HEK293T (cell line): ENCODE results near the gene DDIT3.

Experiments used
- CTBP1 ChIP-seq: fragments of 450-650 bp; IDR thresholded peaks from 2 replicates; pipeline ENCODE4 v1.6.1; 2016; ENCODE audit warnings: borderline replicate concordance
- FOXA1 ChIP-seq: fragments of 450-650 bp; IDR thresholded peaks from 2 replicates; pipeline ENCODE4 v1.6.1; 2016; ENCODE audit warnings: mild to moderate bottlenecking
- FOXM1 ChIP-seq: fragments of 450-650 bp; IDR thresholded peaks from 2 replicates; pipeline ENCODE4 v1.6.1; 2017; ENCODE audit warnings: mild to moderate bottlenecking, borderline replicate concordance
- HDGF ChIP-seq: fragments of 450-650 bp; IDR thresholded peaks from 2 replicates; pipeline ENCODE4 v1.6.1; 2017; ENCODE audit warnings: antibody characterized with exemption, borderline replicate concordance
- NFRKB ChIP-seq: fragments of 450-650 bp; IDR thresholded peaks from 2 replicates; pipeline ENCODE4 v1.6.1; 2016; ENCODE audit warnings: mild to moderate bottlenecking, moderate library complexity
- TARDBP ChIP-seq: fragments of 450-650 bp; IDR thresholded peaks from 2 replicates; pipeline ENCODE4 v1.6.1; 2016

GRCh38 chr12:57479043-57479375, 41.3 kb downstream of the DDIT3 start:
- TF ChIP-seq FOXA1: no peak
- TF ChIP-seq CTBP1: no peak
- TF ChIP-seq FOXM1: no peak
- no peak for TF ChIP-seq NFRKB
- no peak for TF ChIP-seq HDGF
- TF ChIP-seq TARDBP: no peak
